HepG2 (cell line): Measurements from ENCODE around the gene HOXA7. TPM values are rescaled to one million over a fixed set of nuclear protein-coding genes. Genes with fewer than 3 reads are reported as not detected.

Experiments
- ATAC-seq: fragments of 200-7000 bp; cut with Tn5 transposase; 3 replicates; pipeline ENCODE4 v1.9.1; 2020; ENCODE audit warnings: mild to moderate bottlenecking, moderate library complexity
- BruUV-seq: library from RNA; stranded (reverse); fragments of 400-500 nt; replicated peaks from 2 replicates; lab custom pipeline; 2021; lab: Mats Ljungman, UMichigan
- CTCF ChIA-PET: fragments of 300-600 bp; formaldehyde crosslinking; extraction: SDS; loops from one replicate; lab custom pipeline; 2021; ENCODE audit warnings: low total read pairs, inconsistent platforms, low intra/inter-chr PET ratio; lab: Yijun Ruan, JAX
- POLR2A ChIA-PET: fragments of 350-600 bp; sonication (Branson Sonifier 250); formaldehyde crosslinking; loops from one replicate; lab custom pipeline; 2020; ENCODE audit warnings: antibody characterized with exemption, inconsistent platforms; lab: Yijun Ruan, JAX
- DNase-seq: peaks from one replicate; pipeline ENCODE4 v3.0.0-alpha.2; 2015; ENCODE audit warnings: low spot score
- FAIRE-seq: peaks from 3 replicates; lab custom pipeline; 2011; peaks lifted over from hg19 to GRCh38; lab: Jason Lieb, UNC
- H2AFZ ChIP-seq: one replicate; pipeline ENCODE4 v1.6.1; 2011; ENCODE audit warnings: low read length, inconsistent platforms
- H3K27ac ChIP-seq: fragments of 300-600 bp; 3 replicates; pipeline ENCODE4 v1.8.0; 2011; ENCODE audit warnings: mixed run types, mild to moderate bottlenecking, mixed read lengths, low read length, inconsistent platforms; ENCODE audit not compliant: insufficient read depth; ENCODE audit errors: extremely low read length
- H3K27me3 ChIP-seq, 2 experiments: fragments of 200-600 bp in 1 of 2; 2 replicates in 1 of 2; 3 replicates in 1 of 2; pipeline versions ENCODE4 v1.6.0 to v1.8.0; 2011; ENCODE audit warnings: low read length in 2 of 2, mild to moderate bottlenecking in 2 of 2, moderate library complexity in 2 of 2, inconsistent platforms in 1 of 2; ENCODE audit not compliant: insufficient read depth in 2 of 2, control insufficient read depth in 1 of 2
- H3K36me3 ChIP-seq, 2 experiments: fragments of 200-600 bp in 1 of 2; replicated peaks in 1 of 2; 2 replicates in 1 of 2; 3 replicates in 1 of 2; pipeline versions ENCODE4 v1.5.1 to v1.8.0; 2011; ENCODE audit warnings: low read length in 2 of 2, inconsistent platforms in 1 of 2; ENCODE audit not compliant: insufficient read depth in 2 of 2, control insufficient read depth in 1 of 2
- H3K4me1 ChIP-seq: 2 replicates; pipeline ENCODE4 v1.5.1; 2012; ENCODE audit warnings: low read length, inconsistent platforms; ENCODE audit not compliant: insufficient read depth
- H3K4me2 ChIP-seq: 2 replicates; pipeline ENCODE4 v1.6.0; 2011; ENCODE audit warnings: low read depth, low read length, inconsistent platforms
- H3K4me3 ChIP-seq, 3 experiments: fragments of 200-600 bp in 1 of 3; sonication (generic), shearing (Covaris generic) in 1 of 3; replicated peaks in 1 of 3; 2 replicates each; pipeline ENCODE4 v1.5.1; 2011 to 2016; ENCODE audit warnings: low read length in 3 of 3, inconsistent platforms in 2 of 3, low read depth in 2 of 3, mild to moderate bottlenecking in 2 of 3, control low read depth in 1 of 3, mixed read lengths in 1 of 3; ENCODE audit not compliant: insufficient read depth in 1 of 3
- H3K79me2 ChIP-seq: one replicate; pipeline ENCODE4 v1.6.1; 2011; ENCODE audit warnings: low read length, inconsistent platforms; ENCODE audit not compliant: insufficient read depth
- H3K9ac ChIP-seq: 2 replicates; pipeline ENCODE4 v1.6.0; 2011; ENCODE audit warnings: mild to moderate bottlenecking, low read depth, low read length, inconsistent platforms; ENCODE audit not compliant: insufficient read depth
- H3K9me3 ChIP-seq: 2 replicates; pipeline ENCODE4 v1.5.1; 2012; ENCODE audit warnings: mild to moderate bottlenecking, low read length
- H4K20me1 ChIP-seq: 2 replicates; pipeline ENCODE4 v1.6.0; 2011; ENCODE audit warnings: inconsistent platforms, mild to moderate bottlenecking, low read length, moderate library complexity; ENCODE audit not compliant: insufficient read depth
- PRDM4 ChIP-seq: sonication (generic); formaldehyde crosslinking; IDR thresholded peaks from 2 replicates; pipeline ENCODE4 v1.9.0; 2021; ENCODE audit warnings: missing genetic modification reagents, borderline replicate concordance
- ZNF772 ChIP-seq: sonication (generic); formaldehyde crosslinking; IDR thresholded peaks from 2 replicates; pipeline ENCODE4 v1.5.0; 2020; ENCODE audit warnings: mild to moderate bottlenecking, missing genetic modification reagents
- WGBS: methylation state at CpG from one replicate; pipeline ENCODE4 v1.1.6; 2017; ENCODE audit warnings: low lambda C conversion rate; 5-methylcytosine and 5-hydroxymethylcytosine counted together
- in situ Hi-C: cut with HindIII; loops from 2 replicates; pipeline ENCODE4 v1.10.0; 2017; ENCODE audit warnings: low pct_unique_long_range_greater_than_20kb; ENCODE audit not compliant: extremely low pct_ligation_motif_present
- intact Hi-C: fragments of 100-400 bp; cut with micrococcal nuclease; formaldehyde crosslinking; loops from one replicate; pipeline ENCODE4 v1.10.0; 2022; ENCODE audit not compliant: unreplicated experiment
- polyA plus RNA-seq, 8 experiments: library from polyadenylated mRNA; depleted of rRNA in 3 of 8; stranded (reverse) in 7 of 8; unstranded in 1 of 8; fragments of >200 nt; fragmentation: Illumina TruSeq in 4 of 8; extraction: Trizol in 4 of 8; gene quantifications; 2 replicates each; pipeline versions ENCODE4 v1.2.1 to v1.2.3, GENCODE V29; 2011 to 2016; ENCODE audit warnings: low read depth in 4 of 8, missing spikeins in 1 of 8, mixed read lengths in 1 of 8; ENCODE audit not compliant: insufficient read depth in 1 of 8
- total RNA-seq, 5 experiments: library from RNA; depleted of rRNA; stranded (reverse); fragments of >200 nt; fragmentation: Illumina TruSeq; extraction: Trizol; gene quantifications; 2 replicates each; pipeline ENCODE4 v1.2.3, GENCODE V29; 2016; ENCODE audit warnings: low read depth in 1 of 5

The HOXA7 gene
- total and polyA plus RNA-seq, 2 of the 13 experiments (the other 11 are each of a cell fraction or from before 2014, with no cell fraction given) = 0.05 TPM; not detected in 1

- no peak for TF ChIP-seq PRDM4 (CRISPR knock-in tag)
Measured at GRCh38 chr7:27156508-27156898, at the start of gene HOXA7 (continued).

DNA sequence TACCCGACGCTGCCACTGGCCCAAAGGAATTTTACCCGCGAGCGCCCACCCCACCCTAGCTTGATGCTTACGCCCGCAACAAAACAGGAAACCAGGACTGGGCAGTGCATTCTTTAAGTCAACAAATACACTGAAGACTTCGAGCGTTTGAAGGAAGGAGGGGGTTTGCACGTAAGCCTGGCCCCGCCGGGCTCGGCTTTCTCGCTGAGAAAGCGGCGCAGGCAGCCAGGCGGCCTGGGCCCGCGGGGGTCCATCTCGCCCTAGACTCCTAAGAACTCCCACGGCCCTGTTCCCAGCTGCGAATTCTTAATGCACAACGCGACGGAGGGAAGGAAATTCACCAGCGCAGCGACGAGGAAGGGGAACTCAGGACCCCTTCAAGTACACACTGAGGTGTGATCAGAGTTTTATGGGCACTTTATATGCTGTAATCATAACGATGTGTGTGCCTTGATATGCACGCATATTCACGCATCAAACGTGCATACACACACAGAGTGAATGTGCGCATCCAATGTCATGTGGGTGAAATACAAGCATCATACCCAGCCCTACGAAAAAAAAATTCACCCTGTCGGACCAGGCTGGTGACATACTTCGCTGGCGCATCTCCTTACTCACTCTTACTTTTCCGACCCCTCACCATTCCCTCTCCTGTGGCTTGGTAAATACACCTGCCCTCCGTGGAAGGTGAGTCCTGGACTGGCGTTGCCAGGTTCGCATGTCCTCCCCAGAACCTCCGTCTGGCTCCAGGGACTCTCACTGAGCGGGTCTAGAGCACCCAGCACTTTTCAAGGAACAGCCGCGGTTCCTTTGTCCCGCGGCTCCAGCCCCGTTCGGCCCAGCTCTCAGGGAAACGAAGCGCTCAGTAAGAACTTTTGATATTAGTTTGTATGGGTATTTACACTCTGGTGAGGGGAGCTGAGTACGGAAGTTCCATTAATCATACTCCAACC is 49.1 kb upstream of the HOXA7 start:
- H3K9me3 ChIP-seq = no peaks in the 10 kb centered on the region
- TF ChIP-seq ZNF772 (CRISPR knock-in tag) = no peak
- TF ChIP-seq, all 625 proteins: peak for 0
- no TSS peak for BruUV-seq
- no peaks in the 10 kb centered on the region for H4K20me1 ChIP-seq
- in situ Hi-C loops = loop anchor here (10.0 kb wide), 1 partner anchor 369 kb away; no protein-coding TSS in a partner anchor
- no peak overlapping the region for H3K9ac ChIP-seq
- ChIA-PET POLR2A (no interaction called here), CTCF (no interaction called here)
- DNase-seq (no peak), FAIRE-seq (no peak), ATAC-seq (no peak)
- no peak overlapping the region for H3K4me3 ChIP-seq
- no peaks in the 10 kb centered on the region for H3K79me2 ChIP-seq
- peak overlapping the region; percentile 22 for H3K4me2 ChIP-seq
- H2AFZ ChIP-seq = no peak overlapping the region
- peaks cover 13 to 90% of the 10 kb centered on the region in 2 experiments for H3K27me3 ChIP-seq
- H3K27ac ChIP-seq = no peak overlapping the region
- peaks cover 25% of the 10 kb centered on the region for H3K4me1 ChIP-seq
- 74% methylated on average over 40 of the region's 52 CpGs for WGBS
- intact Hi-C loops = no loop called here
- H3K36me3 ChIP-seq = no peaks in the 10 kb centered on the region
